ENCODE measurements around the gene ARRDC1. TPM values are rescaled to one million over a fixed set of nuclear protein-coding genes. Genes with fewer than 3 reads are reported as not detected.
A peak's percentile ranks its signal among the peaks of the same experiment; 100 is the strongest.
"Not testable (repeated sequence)": the region's sequence is repeated elsewhere in the genome, so short reads cannot be mapped to it uniquely, and the experiment has no call there.

The ARRDC1 gene
- total and polyA plus RNA-seq, 8 donors, result 31.8 to 185 (median 131) TPM

GRCh38 chr9:137590469-137591383 is 14.8 kb upstream of the ARRDC1 start, which contains the start of gene ZMYND19:
Gene ZMYND19, minus strand, starts transcription at chr9:137590512. Its CDS starts 249 bp downstream, at chr9:137590263.
- Histone ChIP-seq H3K4me1 (peaks cover 27 to 57% (median 51%) of the 10 kb centered on the region in 4 donors), H3K27ac (peak within 1 kb of the TSS; percentile 78 to 90 (median 84)), H3K9me3 (no peaks in the 10 kb centered on the region), H3K4me3 (peak within 1 kb of the TSS; percentile 63 to 92 (median 72)), H3K36me3 (peaks cover 21 to 29% (median 28%) of the 10 kb centered on the region in 4 donors), H3K27me3 (no peaks in the 10 kb centered on the region)
- intact Hi-C loops (cut with DNase I; ENCODE audit: low total_unique reads), result no loop called here
- TF ChIP-seq POLR2AphosphoS5 (IDR thresholded peaks at IDR 0.05) (peak; percentile 7 to 67 (median 54)), CTCF (IDR thresholded peaks at IDR 0.05) (no peak)
- peak; percentile 92 to 97 for DNase-seq
- WGBS, 5 donors, result 0 to 2% (median 1%) methylated on average over 25 to 113 of the region's 113 CpGs

- intact Hi-C loops (cut with DNase I; ENCODE audit: low total_unique reads), result no loop called here
- no peak overlapping the region for H3K4me3 ChIP-seq
- H3K27me3 ChIP-seq, result no peaks in the 10 kb centered on the region
- no peaks in the 10 kb centered on the region for H3K9me3 ChIP-seq
- WGBS, 5 donors, result 23 to 55% (median 36%) methylated on average over 7 of the region's 7 CpGs
- peak overlapping the region; percentile 75 to 87 (median 81) for H3K27ac ChIP-seq
- H3K36me3 ChIP-seq, result peaks cover 6 to 8% (median 7%) of the 10 kb centered on the region in 4 donors
- H3K4me1 ChIP-seq, result peaks cover 27 to 55% (median 51%) of the 10 kb centered on the region in 4 donors
- DNase-seq, result peak; percentile 75 to 92
- TF ChIP-seq POLR2AphosphoS5 (IDR thresholded peaks at IDR 0.05) (peak in 2 of 3 donors; percentile 20 to 64), POLR2A (IDR thresholded peaks at IDR 0.05) (no peak)
Measured at GRCh38 chr9:137592767-137593166, 12.7 kb upstream of the ARRDC1 start.

- Histone ChIP-seq H3K4me1 (peaks cover 27 to 51% (median 50%) of the 10 kb centered on the region in 4 donors), H3K27me3 (no peaks in the 10 kb centered on the region), H3K4me3 (no peak overlapping the region), H3K9me3 (no peaks in the 10 kb centered on the region), H3K27ac (peak overlapping the region; percentile 75 to 87 (median 81)), H3K36me3 (peaks cover 2 to 4% (median 3%) of the 10 kb centered on the region in 4 donors)
- TF ChIP-seq POLR2A (IDR thresholded peaks at IDR 0.05), result no peak
- intact Hi-C loops (cut with DNase I; ENCODE audit: low total_unique reads), result no loop called here
- 26 to 51% (median 30%) methylated on average over 10 to 12 of the region's 12 CpGs for WGBS, 5 donors
- DNase-seq, result peak; percentile 83 to 90
Measured at GRCh38 chr9:137593176-137593575, 12.3 kb upstream of the ARRDC1 start.

GRCh38 chr9:137596577-137596976 is 8.9 kb upstream of the ARRDC1 start:
- H3K27me3 ChIP-seq; H3K36me3 ChIP-seq; H3K27ac ChIP-seq; H3K9me3 ChIP-seq; H3K4me3 ChIP-seq; DNase-seq; intact Hi-C loops (cut with DNase I; ENCODE audit: low total_unique reads): not testable (repeated sequence)
- WGBS, 5 donors, result 94 to 98% (median 96%) methylated on average over 7 of the region's 7 CpGs
- peaks cover 8 to 28% (median 25%) of the 10 kb centered on the region in 4 donors for H3K4me1 ChIP-seq

- no peak for DNase-seq
- WGBS, 5 donors, result 72 to 81% (median 77%) methylated on average over 8 of the region's 8 CpGs
- H3K9me3 ChIP-seq, result no peaks in the 10 kb centered on the region
- H3K27me3 ChIP-seq, result no peaks in the 10 kb centered on the region
- intact Hi-C loops (cut with DNase I; ENCODE audit: low total_unique reads), result no loop called here
- no peak for TF ChIP-seq EP300 (IDR thresholded peaks at IDR 0.05)
- no peak for TF ChIP-seq POLR2A (IDR thresholded peaks at IDR 0.05)
- TF ChIP-seq POLR2AphosphoS5 (IDR thresholded peaks at IDR 0.05), result no peak
- TF ChIP-seq CTCF (IDR thresholded peaks at IDR 0.05), result no peak
- no peak overlapping the region for H3K4me3 ChIP-seq
- H3K27ac ChIP-seq, result no peak overlapping the region
- H3K4me1 ChIP-seq, result peaks cover 0 to 7% (median 3%) of the 10 kb centered on the region in 4 donors
- H3K36me3 ChIP-seq, result no peaks in the 10 kb centered on the region
Measured at GRCh38 chr9:137598943-137599342, 6.5 kb upstream of the ARRDC1 start.
